ENCODE measurements around the gene DHH. TPM values are rescaled to one million over a fixed set of nuclear protein-coding genes. Genes with fewer than 3 reads are reported as not detected.

DHH gene
- total and polyA plus RNA-seq, 7 experiments from 2014 or later: 0.24 to 0.91 (median 0.76) TPM; not detected in 2

DNA sequence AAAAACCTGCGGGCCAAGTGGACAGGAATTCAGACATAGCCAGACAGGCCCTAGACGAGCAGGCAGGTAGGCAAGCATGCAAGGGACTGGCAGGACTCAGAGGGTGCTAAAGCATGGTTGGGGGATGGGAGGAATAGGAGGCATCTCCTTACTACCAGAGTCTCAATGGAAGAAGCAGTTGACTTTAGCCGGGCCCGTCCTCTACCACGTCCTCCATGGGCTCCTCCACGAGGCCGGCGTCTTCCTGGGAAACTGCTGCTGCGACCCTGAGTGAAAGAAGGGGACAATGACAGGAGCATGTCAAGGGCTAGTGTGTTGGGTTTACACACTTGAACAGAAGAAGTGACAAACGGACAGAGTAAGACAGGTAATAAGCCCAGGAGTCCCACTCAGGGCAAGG is 45.6 kb downstream of the DHH start:
- intact Hi-C loops (cut with micrococcal nuclease): no loop called here
- peaks cover 39 to 100% (median 43%) of the 10 kb centered on the region in 3 experiments for H3K36me3 ChIP-seq (ENCODE audit: control insufficient read depth in 2 of 3, insufficient read depth in 3 of 3, low read length in 3 of 3)
- H3K4me3 ChIP-seq (ENCODE audit: low read length): no peak overlapping the region
- Mint-ChIP-seq H3K9me3 (no peaks in the 10 kb centered on the region), H3K4me3 (no peak overlapping the region), H3K27ac (no peak overlapping the region), H3K36me3 (peaks cover 12 to 56% (median 29%) of the 10 kb centered on the region in 5 donors), H3K27me3 (no peaks in the 10 kb centered on the region), H3K4me1 (peaks cover 6 to 27% (median 11%) of the 10 kb centered on the region in 7 donors)
- H3K4me1 ChIP-seq (ENCODE audit: control insufficient read depth in 2 of 2, insufficient read depth in 2 of 2, low read length in 2 of 2): peaks cover 0 to 9% of the 10 kb centered on the region in 2 donors
- ATAC-seq: no peak
- POLR2A ChIA-PET: no interaction called here
- H3K9me3 ChIP-seq (ENCODE audit: control insufficient read depth in 2 of 3, low read length in 3 of 3): no peaks in the 10 kb centered on the region
- no peak overlapping the region for H3K27ac ChIP-seq (ENCODE audit: low read depth, low read length)
- no peak for DNase-seq
- no peaks in the 10 kb centered on the region for H3K27me3 ChIP-seq (ENCODE audit: control insufficient read depth in 2 of 2, insufficient read depth in 2 of 2, low read length in 2 of 2)
- CTCF ChIA-PET: interaction anchor here (0.5 to 1.0 kb wide), 2 partner anchors 15 to 296 kb away, joined by 3 to 4 read pairs; no protein-coding TSS in a partner anchor

DNA sequence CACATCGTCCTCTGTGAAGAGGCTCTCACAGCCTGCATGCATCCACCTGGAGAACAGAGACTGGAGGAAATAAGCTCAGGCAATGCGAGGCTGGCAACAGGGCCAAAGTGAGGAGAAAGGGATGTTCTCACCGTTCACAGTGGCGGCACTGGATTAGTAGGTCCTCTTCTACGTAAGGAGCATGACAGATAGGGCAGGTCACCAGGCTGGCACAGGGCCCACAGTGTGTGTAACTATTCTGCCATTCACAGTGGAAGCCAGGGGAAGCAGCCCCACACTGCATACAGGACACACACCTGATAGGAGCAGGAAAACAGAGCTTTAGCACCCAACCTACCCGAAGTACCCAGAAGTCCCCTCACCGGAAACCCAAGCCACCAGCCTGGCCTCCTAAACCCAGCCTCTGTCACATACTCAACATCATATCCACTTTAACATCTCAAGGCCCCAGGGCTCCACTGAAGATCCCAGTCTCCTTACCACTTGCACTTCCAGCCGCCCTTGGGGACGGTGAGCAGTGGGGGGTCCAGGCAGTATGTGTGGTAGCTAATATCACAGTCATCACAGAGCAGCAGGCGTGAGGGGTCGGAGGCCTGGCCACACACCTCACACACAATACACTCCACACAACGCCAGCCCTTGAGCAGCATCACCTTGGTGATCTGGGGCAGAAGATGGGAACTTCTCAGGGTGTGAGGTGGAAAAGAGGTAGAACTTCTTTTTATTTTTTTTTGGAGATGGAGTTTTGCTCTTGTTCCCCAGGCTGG is 48.3 kb downstream of the DHH start:
- Histone ChIP-seq H3K4me3 (ENCODE audit: low read length) (no peak overlapping the region), H3K4me1 (ENCODE audit: control insufficient read depth in 2 of 2, insufficient read depth in 2 of 2, low read length in 2 of 2) (peaks cover 0 to 9% of the 10 kb centered on the region in 2 donors), H3K27me3 (ENCODE audit: control insufficient read depth in 2 of 2, insufficient read depth in 2 of 2, low read length in 2 of 2) (no peaks in the 10 kb centered on the region), H3K27ac (ENCODE audit: low read depth, low read length) (no peak overlapping the region), H3K9me3 (ENCODE audit: control insufficient read depth in 2 of 3, low read length in 3 of 3) (no peaks in the 10 kb centered on the region), H3K36me3 (ENCODE audit: control insufficient read depth in 2 of 3, insufficient read depth in 3 of 3, low read length in 3 of 3) (peaks cover 55 to 100% (median 56%) of the 10 kb centered on the region in 3 experiments)
- peaks cover 0 to 13% (median 9%) of the 10 kb centered on the region in 7 donors for H3K4me1 Mint-ChIP-seq
- intact Hi-C loops (cut with micrococcal nuclease): no loop called here
- DNase-seq: no peak
- POLR2A ChIA-PET: interaction anchor here (0.5 to 0.6 kb wide), 2 partner anchors 37 to 785 kb away, joined by 3 read pairs; no protein-coding TSS in a partner anchor
- H3K9me3 Mint-ChIP-seq: no peaks in the 10 kb centered on the region
- no peak for ATAC-seq
- peaks cover 12 to 60% (median 24%) of the 10 kb centered on the region in 5 donors for H3K36me3 Mint-ChIP-seq
- CTCF ChIA-PET: no interaction called here
- H3K4me3 Mint-ChIP-seq: no peak overlapping the region
- peak overlapping the region in 1 of 9 donors; percentile 56 for H3K27ac Mint-ChIP-seq
- no peaks in the 10 kb centered on the region for H3K27me3 Mint-ChIP-seq

DNA sequence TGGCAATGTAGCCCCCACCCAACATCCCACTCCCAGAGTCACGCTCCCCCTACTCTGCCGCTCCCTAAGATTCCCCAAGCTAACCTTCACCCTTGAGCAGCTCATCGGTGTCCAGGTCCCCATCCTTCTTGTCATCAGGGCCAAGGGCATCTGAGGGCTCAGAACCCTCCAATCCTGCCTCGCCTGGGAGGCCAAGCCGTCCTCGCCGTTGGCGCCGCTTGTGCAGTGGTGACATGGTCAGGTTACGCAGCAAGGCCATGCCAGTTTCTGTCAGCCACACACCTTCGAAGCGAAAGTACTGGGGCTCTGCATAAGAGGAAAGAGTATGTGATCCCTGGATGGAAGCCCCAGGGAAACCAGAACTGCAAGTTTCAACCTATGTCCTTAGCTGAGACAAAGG is 49.9 kb downstream of the DHH start:
- peaks cover 52 to 100% (median 52%) of the 10 kb centered on the region in 3 experiments for H3K36me3 ChIP-seq (ENCODE audit: control insufficient read depth in 2 of 3, insufficient read depth in 3 of 3, low read length in 3 of 3)
- peaks cover 0 to 9% of the 10 kb centered on the region in 2 donors for H3K4me1 ChIP-seq (ENCODE audit: control insufficient read depth in 2 of 2, insufficient read depth in 2 of 2, low read length in 2 of 2)
- Mint-ChIP-seq H3K27me3 (no peaks in the 10 kb centered on the region), H3K9me3 (no peaks in the 10 kb centered on the region), H3K27ac (peak overlapping the region in 2 of 9 donors; percentile 54 to 65), H3K4me1 (peaks cover 0 to 10% (median 4%) of the 10 kb centered on the region in 7 donors), H3K4me3 (no peak overlapping the region), H3K36me3 (peaks cover 12 to 55% (median 24%) of the 10 kb centered on the region in 5 donors)
- no peaks in the 10 kb centered on the region for H3K27me3 ChIP-seq (ENCODE audit: control insufficient read depth in 2 of 2, insufficient read depth in 2 of 2, low read length in 2 of 2)
- POLR2A ChIA-PET: no interaction called here
- no peaks in the 10 kb centered on the region for H3K9me3 ChIP-seq (ENCODE audit: control insufficient read depth in 2 of 3, low read length in 3 of 3)
- DNase-seq (no peak), ATAC-seq (no peak)
- intact Hi-C loops (cut with micrococcal nuclease): loop anchor here in 1 of 2 donors (1.0 kb wide), 2 partner anchors 26 to 48 kb away; partner anchors contain the start of gene PRKAG1
- CTCF ChIA-PET: interaction anchor here (1.1 to 2.1 kb wide), 3 partner anchors 17 to 48 kb away, joined by 3 to 6 read pairs (median 4); no protein-coding TSS in a partner anchor
- H3K27ac ChIP-seq (ENCODE audit: low read depth, low read length): no peak overlapping the region
- H3K4me3 ChIP-seq (ENCODE audit: low read length): no peak overlapping the region

DNA sequence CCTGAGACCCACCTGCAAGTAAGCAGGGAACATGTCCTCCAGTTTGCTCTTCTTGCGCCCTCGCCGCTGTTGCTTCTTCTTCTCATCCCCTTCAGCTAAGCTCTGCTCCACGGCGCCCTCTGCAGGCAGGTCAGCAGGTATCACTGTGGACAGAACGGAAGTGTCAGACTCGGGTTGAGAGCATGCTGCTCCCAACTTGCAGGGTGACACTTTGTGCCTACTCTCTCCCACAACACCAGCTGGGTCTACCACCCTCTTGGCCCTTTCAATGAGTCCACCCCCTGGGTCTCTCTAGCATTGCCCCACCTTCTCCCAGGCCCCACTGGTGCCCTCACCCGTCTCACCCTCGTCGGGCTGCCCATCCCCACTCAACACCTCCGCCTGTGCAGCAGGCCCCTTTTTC is 50.7 kb downstream of the DHH start:
- peak overlapping the region; percentile 40 for H3K27ac ChIP-seq (ENCODE audit: low read depth, low read length)
- Mint-ChIP-seq H3K4me3 (peak overlapping the region in 1 of 10 donors; percentile 7), H3K9me3 (no peaks in the 10 kb centered on the region), H3K36me3 (peaks cover 12 to 54% (median 23%) of the 10 kb centered on the region in 5 donors), H3K27me3 (no peaks in the 10 kb centered on the region), H3K4me1 (peaks cover 0 to 10% (median 4%) of the 10 kb centered on the region in 7 donors), H3K27ac (peak overlapping the region in 5 of 9 donors; percentile 38 to 81 (median 78))
- ATAC-seq (peak; percentile 90), DNase-seq (peak; percentile 65 to 80 (median 75))
- H3K36me3 ChIP-seq (ENCODE audit: control insufficient read depth in 2 of 3, insufficient read depth in 3 of 3, low read length in 3 of 3): peaks cover 51 to 100% (median 56%) of the 10 kb centered on the region in 3 experiments
- H3K4me1 ChIP-seq (ENCODE audit: control insufficient read depth in 2 of 2, insufficient read depth in 2 of 2, low read length in 2 of 2): peaks cover 0 to 9% of the 10 kb centered on the region in 2 donors
- intact Hi-C loops (cut with micrococcal nuclease): loop anchor here in 1 of 2 donors (1.0 kb wide), 2 partner anchors 26 to 48 kb away; partner anchors contain the start of gene PRKAG1
- no peaks in the 10 kb centered on the region for H3K9me3 ChIP-seq (ENCODE audit: control insufficient read depth in 2 of 3, low read length in 3 of 3)
- no peak overlapping the region for H3K4me3 ChIP-seq (ENCODE audit: low read length)
- ChIA-PET CTCF (interaction anchor here (0.6 to 2.1 kb wide), 9 partner anchors 10 to 316 kb away, joined by 3 to 7 read pairs (median 4); no protein-coding TSS in a partner anchor), POLR2A (no interaction called here)
- no peaks in the 10 kb centered on the region for H3K27me3 ChIP-seq (ENCODE audit: control insufficient read depth in 2 of 2, insufficient read depth in 2 of 2, low read length in 2 of 2)

DNA sequence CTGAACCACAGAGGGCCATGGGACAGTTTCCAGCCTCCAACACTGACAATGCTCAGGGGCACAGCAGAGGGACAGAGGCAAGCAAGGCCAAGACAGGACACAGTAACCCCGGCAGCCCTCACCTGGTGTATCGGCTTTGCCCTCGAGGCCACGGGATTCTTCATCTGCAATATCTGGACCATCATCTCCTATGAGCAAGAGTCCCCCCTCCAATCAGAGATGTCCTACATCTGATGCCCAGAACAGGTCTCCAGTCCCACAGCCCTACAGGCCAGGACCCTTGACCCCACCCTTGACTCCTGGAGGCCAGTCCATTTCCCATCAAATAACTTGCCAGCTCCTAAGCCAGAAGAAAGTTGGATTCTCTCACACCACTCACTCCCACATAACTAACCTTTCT is 51.4 kb downstream of the DHH start:
- H3K27ac Mint-ChIP-seq: peak overlapping the region in 4 of 9 donors; percentile 17 to 81 (median 70)
- DNase-seq (no peak), ATAC-seq (no peak)
- intact Hi-C loops (cut with micrococcal nuclease): no loop called here
- POLR2A ChIA-PET: interaction anchor here (1.3 kb wide), 1 partner anchor 46 kb away, joined by 4 read pairs; no protein-coding TSS in a partner anchor
- H3K4me1 Mint-ChIP-seq: peaks cover 0 to 10% (median 4%) of the 10 kb centered on the region in 7 donors
- H3K27me3 ChIP-seq (ENCODE audit: control insufficient read depth in 2 of 2, insufficient read depth in 2 of 2, low read length in 2 of 2): no peaks in the 10 kb centered on the region
- H3K36me3 ChIP-seq (ENCODE audit: control insufficient read depth in 2 of 3, insufficient read depth in 3 of 3, low read length in 3 of 3): peaks cover 51 to 100% (median 51%) of the 10 kb centered on the region in 3 experiments
- H3K9me3 ChIP-seq (ENCODE audit: control insufficient read depth in 2 of 3, low read length in 3 of 3): no peaks in the 10 kb centered on the region
- CTCF ChIA-PET: interaction anchor here (0.7 to 2.1 kb wide), 6 partner anchors 10 to 46 kb away, joined by 4 to 7 read pairs (median 5); no protein-coding TSS in a partner anchor
- H3K27me3 Mint-ChIP-seq: no peaks in the 10 kb centered on the region
- no peaks in the 10 kb centered on the region for H3K9me3 Mint-ChIP-seq
- no peak overlapping the region for H3K4me3 ChIP-seq (ENCODE audit: low read length)
- peaks cover 0 to 9% of the 10 kb centered on the region in 2 donors for H3K4me1 ChIP-seq (ENCODE audit: control insufficient read depth in 2 of 2, insufficient read depth in 2 of 2, low read length in 2 of 2)
- H3K4me3 Mint-ChIP-seq: no peak overlapping the region
- H3K36me3 Mint-ChIP-seq: peaks cover 11 to 51% (median 20%) of the 10 kb centered on the region in 5 donors
- H3K27ac ChIP-seq (ENCODE audit: low read depth, low read length): no peak overlapping the region

DNA sequence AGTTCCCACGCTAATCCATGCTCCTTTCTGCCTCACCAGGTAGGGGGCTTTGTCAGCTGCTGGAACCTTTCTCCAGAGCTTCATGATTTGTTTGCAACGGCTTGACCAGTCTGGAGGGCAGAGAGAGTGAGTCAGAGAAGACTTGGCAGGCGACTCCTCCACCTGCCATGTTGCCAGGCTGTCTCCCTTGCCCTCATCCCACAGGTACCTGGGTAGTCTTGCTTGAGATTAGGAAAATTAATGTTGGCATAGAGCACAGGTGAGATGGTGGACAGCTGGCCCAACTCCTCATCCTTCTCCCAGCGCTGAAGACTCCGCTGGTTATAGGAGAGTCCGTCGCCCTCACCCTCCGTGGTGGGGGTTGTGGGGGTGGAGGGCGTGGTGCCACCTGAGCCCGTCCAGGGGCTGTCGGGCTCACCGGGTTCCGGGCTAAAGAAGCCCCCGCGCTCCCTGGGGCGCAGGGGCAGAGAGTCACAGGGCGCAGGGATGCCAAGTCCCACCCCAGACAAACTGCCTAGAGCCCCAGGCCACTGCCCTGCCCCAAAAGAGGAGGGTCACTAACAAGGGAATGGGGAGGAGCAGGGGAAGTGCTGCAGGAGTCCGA is 52.6 kb downstream of the DHH start:
- Mint-ChIP-seq H3K9me3 (no peaks in the 10 kb centered on the region), H3K27ac (no peak overlapping the region), H3K4me1 (peaks cover 0 to 10% (median 4%) of the 10 kb centered on the region in 7 donors), H3K36me3 (peaks cover 6 to 47% (median 15%) of the 10 kb centered on the region in 5 donors), H3K4me3 (no peak overlapping the region), H3K27me3 (no peaks in the 10 kb centered on the region)
- intact Hi-C loops (cut with micrococcal nuclease): no loop called here
- no peak for DNase-seq
- Histone ChIP-seq H3K27ac (ENCODE audit: low read depth, low read length) (no peak overlapping the region), H3K27me3 (ENCODE audit: control insufficient read depth in 2 of 2, insufficient read depth in 2 of 2, low read length in 2 of 2) (no peaks in the 10 kb centered on the region), H3K4me1 (ENCODE audit: control insufficient read depth in 2 of 2, insufficient read depth in 2 of 2, low read length in 2 of 2) (peaks cover 0 to 9% of the 10 kb centered on the region in 2 donors), H3K9me3 (ENCODE audit: control insufficient read depth in 2 of 3, low read length in 3 of 3) (no peaks in the 10 kb centered on the region), H3K36me3 (ENCODE audit: control insufficient read depth in 2 of 3, insufficient read depth in 3 of 3, low read length in 3 of 3) (peaks cover 47 to 100% (median 50%) of the 10 kb centered on the region in 3 experiments), H3K4me3 (ENCODE audit: low read length) (no peak overlapping the region)
- POLR2A ChIA-PET: no interaction called here
- ATAC-seq: no peak
- CTCF ChIA-PET: interaction anchor here (0.5 to 1.1 kb wide), 3 partner anchors 45 to 289 kb away, joined by 3 to 4 read pairs (median 3); no protein-coding TSS in a partner anchor

Data from naive thymus-derived CD4-positive, alpha-beta T cell (primary cell).